Measurements from ENCODE around the gene PYGB. TPM values are rescaled to one million over a fixed set of nuclear protein-coding genes. Genes with fewer than 3 reads are reported as not detected.

The PYGB gene
- total and polyA plus RNA-seq, 8 donors: 17.4 to 37.2 (median 24.2) TPM

- DNase-seq (no peak), FAIRE-seq (no peak), ATAC-seq (no peak)
- WGBS, 2 donors: 92 to 96% methylated on average over 7 of the region's 7 CpGs
- TF ChIP-seq CTCF (IDR thresholded peaks at IDR 0.05): no peak
- Histone ChIP-seq H3K27ac (no peak overlapping the region), H3K27me3 (no peaks in the 10 kb centered on the region), H3K9me3 (no peaks in the 10 kb centered on the region), H3K4me3 (no peak overlapping the region), H3K36me3 (peaks cover 0 to 74% (median 27%) of the 10 kb centered on the region in 3 donors), H3K4me1 (no peaks in the 10 kb centered on the region)
- intact Hi-C loops (cut with DNase I): loop anchor here in 1 of 3 donors (10.0 kb wide), 1 partner anchor 100 kb away; no protein-coding TSS in a partner anchor
Measured at GRCh38 chr20:25214819-25215218, 33.1 kb upstream of the PYGB start.

GRCh38 chr20:25215521-25215920 is 32.4 kb upstream of the PYGB start:
- ATAC-seq: no peak
- WGBS, 2 donors: 89 to 96% methylated on average over 10 of the region's 10 CpGs
- Histone ChIP-seq H3K4me3 (no peak overlapping the region), H3K27ac (no peak overlapping the region), H3K36me3 (peaks cover 0 to 74% (median 27%) of the 10 kb centered on the region in 3 donors), H3K4me1 (no peaks in the 10 kb centered on the region), H3K9me3 (no peaks in the 10 kb centered on the region), H3K27me3 (no peaks in the 10 kb centered on the region)
- DNase-seq: no peak
- TF ChIP-seq CTCF (IDR thresholded peaks at IDR 0.05): no peak
- no peak for FAIRE-seq
- intact Hi-C loops (cut with DNase I): loop anchor here in 1 of 3 donors (10.0 kb wide), 1 partner anchor 99 kb away; no protein-coding TSS in a partner anchor

- ATAC-seq: no peak
- no peak for DNase-seq
- Histone ChIP-seq H3K9me3 (no peaks in the 10 kb centered on the region), H3K4me1 (no peaks in the 10 kb centered on the region), H3K27me3 (no peaks in the 10 kb centered on the region), H3K27ac (no peak overlapping the region), H3K36me3 (peaks cover 0 to 69% (median 23%) of the 10 kb centered on the region in 3 donors), H3K4me3 (no peak overlapping the region)
- TF ChIP-seq CTCF (IDR thresholded peaks at IDR 0.05): no peak
- intact Hi-C loops (cut with DNase I): loop anchor here in 1 of 3 donors (10.0 kb wide), 1 partner anchor 98 kb away; no protein-coding TSS in a partner anchor
- FAIRE-seq: no peak
- WGBS, 2 donors: 89 to 91% methylated on average over 16 of the region's 16 CpGs
Measured at GRCh38 chr20:25216199-25216945, 31.5 kb upstream of the PYGB start.

DNA sequence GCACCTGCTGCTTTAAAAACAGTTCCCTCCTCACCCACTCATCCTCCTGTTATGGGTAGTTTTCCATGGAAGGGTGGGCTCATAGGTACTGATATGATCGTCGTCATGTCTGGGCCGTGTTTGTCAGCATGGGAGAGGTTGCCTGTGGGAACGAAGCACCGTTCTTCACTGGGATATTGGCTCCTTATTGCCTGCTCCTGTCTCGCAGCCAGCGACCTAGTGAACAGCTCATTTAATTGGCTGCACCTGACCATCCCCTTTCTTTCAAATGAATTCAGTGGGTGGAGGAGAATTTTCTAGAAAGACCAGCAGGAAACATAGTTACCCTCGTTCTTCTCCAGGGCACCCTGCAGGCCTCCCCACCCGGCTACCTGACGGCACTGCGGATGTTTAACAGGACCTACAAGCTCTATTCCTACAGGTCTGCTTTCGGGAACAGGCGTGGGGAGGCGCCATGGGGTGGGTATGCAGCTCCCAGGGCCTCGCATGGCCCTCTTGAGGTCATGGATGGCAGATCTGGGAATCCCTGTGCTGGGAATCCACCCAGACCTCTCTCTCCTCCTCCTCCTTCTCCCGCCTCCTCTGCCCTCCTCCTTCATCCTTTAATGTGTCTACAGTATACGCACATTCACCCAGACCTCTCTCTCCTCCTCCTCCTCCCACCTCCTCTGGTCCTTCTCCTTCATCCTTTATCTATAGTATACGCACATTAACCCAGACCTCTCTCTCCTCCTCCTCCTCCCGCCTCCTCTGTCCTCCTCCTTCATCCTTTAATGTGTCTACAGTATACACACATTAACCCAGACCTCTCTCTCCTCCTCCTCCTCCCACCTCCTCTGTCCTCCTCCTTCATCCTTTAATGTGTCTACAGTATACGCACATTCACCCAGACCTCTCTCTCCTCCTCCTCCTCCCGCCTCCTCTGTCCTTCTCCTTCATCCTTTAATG is 30.4 kb upstream of the PYGB start:
- Histone ChIP-seq H3K36me3 (peaks cover 0 to 64% (median 17%) of the 10 kb centered on the region in 3 donors), H3K4me3 (no peak overlapping the region), H3K4me1 (no peaks in the 10 kb centered on the region), H3K9me3 (no peaks in the 10 kb centered on the region), H3K27ac (no peak overlapping the region), H3K27me3 (no peaks in the 10 kb centered on the region)
- ATAC-seq (no peak), DNase-seq (no peak), FAIRE-seq (no peak)
- intact Hi-C loops (cut with DNase I): loop anchor here in 1 of 3 donors (10.0 kb wide), 1 partner anchor 97 kb away; no protein-coding TSS in a partner anchor
- 94 to 95% methylated on average over 21 of the region's 21 CpGs for WGBS, 2 donors
- no peak for TF ChIP-seq CTCF (IDR thresholded peaks at IDR 0.05)

Measured in pancreas (tissue), 10 donors.